A549 (cell line): Measurements from ENCODE around the gene TBC1D16. TPM values are rescaled to one million over a fixed set of nuclear protein-coding genes. Genes with fewer than 3 reads are reported as not detected.

Source experiments
- ATAC-seq, 2 experiments: fragments of 200-7000 bp in 1 of 2; fragments of >200 bp in 1 of 2; cut with Nextera tagmentation in 1 of 2; cut with Tn5 transposase in 1 of 2; 3 replicates each; pipeline versions ENCODE4 v1.8.0 to v1.9.1; 2018 to 2020; ENCODE audit warnings: mild to moderate bottlenecking in 1 of 2, moderate library complexity in 1 of 2
- CTCF ChIA-PET: fragments of 300-600 bp; sonication (Branson Sonifier 250); formaldehyde crosslinking; extraction: SDS; loops from one replicate; lab custom pipeline; 2021; ENCODE audit warnings: antibody characterized with exemption, inconsistent platforms; lab: Yijun Ruan, JAX
- POLR2A ChIA-PET: fragments of 350-600 bp; formaldehyde crosslinking; extraction: SDS; loops from one replicate; lab custom pipeline; 2021; ENCODE audit warnings: antibody characterized with exemption, inconsistent platforms; lab: Yijun Ruan, JAX
- DNase-seq, 2 experiments: peaks; one replicate each; pipeline versions ENCODE4 v3.0.0 to v3.0.0-alpha.2; 2011 to 2016; ENCODE audit warnings: low read depth in 1 of 2, low spot score in 1 of 2
- FAIRE-seq: peaks from 2 replicates; lab custom pipeline; 2011; peaks lifted over from hg19 to GRCh38; lab: Jason Lieb, UNC
- H3K27ac ChIP-seq, 2 experiments: fragments of >200 bp; sonication (Bioruptor Twin); formaldehyde crosslinking; 3 replicates each; pipeline ENCODE4 v1.5.1; 2016 to 2017
- H3K4me1 ChIP-seq: fragments of >200 bp; sonication (Bioruptor Twin); formaldehyde crosslinking; 3 replicates; pipeline ENCODE4 v1.6.1; 2016
- H3K4me2 ChIP-seq: fragments of >200 bp; sonication (Bioruptor Twin); formaldehyde crosslinking; 3 replicates; pipeline ENCODE4 v1.6.1; 2016
- H3K4me3 ChIP-seq: fragments of >200 bp; sonication (Bioruptor Twin); formaldehyde crosslinking; 3 replicates; pipeline ENCODE4 v1.5.1; 2016
- H3K9me3 ChIP-seq: fragments of >200 bp; sonication (Bioruptor Twin); formaldehyde crosslinking; 3 replicates; pipeline ENCODE4 v1.6.1; 2016
- CBX2 ChIP-seq: fragments of 200-600 bp; sonication (generic); IDR thresholded peaks from 2 replicates; pipeline ENCODE4 v1.6.1; 2016; ENCODE audit warnings: low read depth, mild to moderate bottlenecking, borderline replicate concordance
- CBX8 ChIP-seq: fragments of 200-600 bp; sonication (generic); IDR thresholded peaks from 2 replicates; pipeline ENCODE4 v1.6.1; 2016
- CHD2 ChIP-seq: fragments of 150-350 bp; IDR thresholded peaks from 2 replicates; pipeline ENCODE4 v1.6.1; 2014; ENCODE audit warnings: low read length; ENCODE audit not compliant: partially characterized antibody
- EP300 ChIP-seq, 2 experiments: fragments of >200 bp; sonication (Bioruptor Twin); formaldehyde crosslinking; IDR thresholded peaks; 2 replicates in 1 of 2; 3 replicates in 1 of 2; pipeline ENCODE4 v1.6.1; 2016 to 2017
- ESRRA ChIP-seq: fragments of 150-350 bp; IDR thresholded peaks from 2 replicates; pipeline ENCODE4 v1.6.1; 2014; ENCODE audit warnings: mild to moderate bottlenecking, low read length, borderline replicate concordance
- FOSL2 ChIP-seq, 2 experiments: fragments of 450-650 bp in 1 of 2; fragments of >200 bp in 1 of 2; sonication (Bioruptor Twin) in 1 of 2; formaldehyde crosslinking; IDR thresholded peaks; 2 replicates each; pipeline versions ENCODE4 v1.5.0 to v1.6.1; 2016 to 2020; ENCODE audit warnings: mild to moderate bottlenecking in 1 of 2, moderate library complexity in 1 of 2
- FOXS1 ChIP-seq: fragments of 250-450 bp; sonication (Bioruptor Pico); IDR thresholded peaks from 2 replicates; pipeline ENCODE4 v1.5.0; 2020; ENCODE audit warnings: mild to moderate bottlenecking, moderate library complexity
- HEYL ChIP-seq: fragments of 250-450 bp; sonication (Bioruptor Pico); IDR thresholded peaks from 2 replicates; pipeline ENCODE4 v1.8.0; 2021; ENCODE audit warnings: mild to moderate bottlenecking, moderate library complexity
- HOXB13 ChIP-seq: fragments of 250-450 bp; sonication (Bioruptor Pico); IDR thresholded peaks from 2 replicates; pipeline ENCODE4 v1.5.0; 2020; ENCODE audit warnings: low read depth, mild to moderate bottlenecking, moderate library complexity
- KDM1A ChIP-seq: fragments of 200-600 bp; sonication (generic); IDR thresholded peaks from 2 replicates; pipeline ENCODE4 v1.6.1; 2016; ENCODE audit warnings: low read depth, mild to moderate bottlenecking
- MAFK ChIP-seq: fragments of 450-650 bp; IDR thresholded peaks from 2 replicates; pipeline ENCODE4 v1.6.1; 2014; ENCODE audit not compliant: partially characterized antibody
- MAX ChIP-seq: IDR thresholded peaks from 2 replicates; pipeline ENCODE4 v1.6.1; 2012
- MAZ ChIP-seq: fragments of 150-350 bp; IDR thresholded peaks from 2 replicates; pipeline ENCODE4 v1.6.1; 2014; ENCODE audit warnings: antibody characterized with exemption, low read depth, low read length, borderline replicate concordance
- MYC ChIP-seq: IDR thresholded peaks from 2 replicates; pipeline ENCODE4 v1.6.1; 2012; ENCODE audit warnings: mild to moderate bottlenecking, inconsistent platforms, low read length, improper control_type of control experiment, borderline replicate concordance
- NFE2L2 ChIP-seq: fragments of 150-350 bp; conservative IDR thresholded peaks from 2 replicates; pipeline ENCODE4 v1.6.1; 2014; ENCODE audit warnings: low read length
- NPAS2 ChIP-seq: fragments of 250-450 bp; sonication (Bioruptor Pico); IDR thresholded peaks from 2 replicates; pipeline ENCODE4 v1.8.0; 2022; ENCODE audit warnings: mild to moderate bottlenecking, moderate library complexity, borderline replicate concordance
- NR3C1 ChIP-seq: fragments of >200 bp; sonication (Bioruptor Twin); formaldehyde crosslinking; IDR thresholded peaks from 3 replicates; pipeline ENCODE4 v1.6.1; 2017
- POLR2A ChIP-seq: IDR thresholded peaks from 2 replicates; pipeline ENCODE4 v1.6.1; 2012; ENCODE audit warnings: mild to moderate bottlenecking, low read length
- RAD21 ChIP-seq, 2 experiments: fragments of >200 bp in 1 of 2; sonication (Bioruptor Twin) in 1 of 2; formaldehyde crosslinking in 1 of 2; IDR thresholded peaks in 1 of 2; conservative IDR thresholded peaks in 1 of 2; 2 replicates in 1 of 2; 3 replicates in 1 of 2; pipeline ENCODE4 v1.6.1; 2012 to 2018; ENCODE audit warnings: inconsistent platforms in 1 of 2
- SMC3 ChIP-seq: fragments of >200 bp; sonication (Bioruptor Twin); formaldehyde crosslinking; IDR thresholded peaks from 3 replicates; pipeline ENCODE4 v1.6.1; 2018; ENCODE audit warnings: inconsistent platforms
- ZC3H11A ChIP-seq: fragments of 450-650 bp; IDR thresholded peaks from 2 replicates; pipeline ENCODE4 v1.6.1; 2014; ENCODE audit warnings: antibody characterized with exemption, mild to moderate bottlenecking
- ZFP36 ChIP-seq: fragments of 450-650 bp; IDR thresholded peaks from 2 replicates; pipeline ENCODE4 v1.6.1; 2014; ENCODE audit warnings: borderline replicate concordance; ENCODE audit not compliant: partially characterized antibody
- ZSCAN20 ChIP-seq: fragments of 250-450 bp; sonication (Bioruptor Pico); IDR thresholded peaks from 2 replicates; pipeline ENCODE4 v1.8.0; 2022; ENCODE audit warnings: mild to moderate bottlenecking, moderate library complexity
- WGBS: methylation state at CpG from one replicate; pipeline ENCODE4 v1.1.6; 2017; ENCODE audit errors: missing lambda C conversion rate; 5-methylcytosine and 5-hydroxymethylcytosine counted together
- polyA plus RNA-seq, 4 experiments: library from polyadenylated mRNA; depleted of rRNA in 3 of 4; stranded (reverse); fragments of >200 nt; fragmentation: RNase III in 1 of 4; extraction: RNeasy Plus Mini Kit Qiagen cat#74134 plus additional on column Dnase treatment in 1 of 4; gene quantifications; 2 replicates in 3 of 4; 3 replicates in 1 of 4; pipeline ENCODE4 v1.2.3, GENCODE V29; 2011 to 2017
- TF ChIP-seq, protein P1 (sequence below): fragments of >200 bp; sonication (Bioruptor Twin); formaldehyde crosslinking; IDR thresholded peaks from 3 replicates; pipeline ENCODE4 v1.5.1; 2016
- TF ChIP-seq, protein P2 (sequence below): fragments of 450-650 bp; IDR thresholded peaks from 2 replicates; pipeline ENCODE4 v1.6.1; 2014; ENCODE audit warnings: antibody characterized with exemption
- TF ChIP-seq, protein P3 (sequence below): fragments of 200-600 bp; sonication (generic); IDR thresholded peaks from 2 replicates; pipeline ENCODE4 v1.6.1; 2016; ENCODE audit warnings: antibody characterized with exemption, mild to moderate bottlenecking, moderate library complexity
- TF ChIP-seq, protein P4 (sequence below): fragments of 150-350 bp; IDR thresholded peaks from 2 replicates; pipeline ENCODE4 v1.6.1; 2014; ENCODE audit warnings: low read depth, mild to moderate bottlenecking, low read length

The TBC1D16 gene
- polyA plus RNA-seq, 2 of the 4 experiments (the other 2 are of a cell fraction) = 8.9 to 12.5 TPM

- DNase-seq (peak; percentile 88 to 97), FAIRE-seq (no peak), ATAC-seq (peak; percentile 69 to 90)
- Histone ChIP-seq H3K9me3 (no peaks in the 10 kb centered on the region), H3K4me2 (peak overlapping the region; percentile 99), H3K27ac (peak overlapping the region; percentile 89 to 95), H3K4me1 (peaks cover 83% of the 10 kb centered on the region), H3K4me3 (peak overlapping the region; percentile 51)
- CTCF ChIA-PET = interaction anchor here (0.6 to 7.5 kb wide), 46 partner anchors 8 to 269 kb away, joined by 3 to 154 read pairs (median 5); partner anchors contain the start of genes CBX4 and CBX8
- no peak for TF ChIP-seq CBX8
- no peak for TF ChIP-seq CBX2
- no peak for TF ChIP-seq HEYL (CRISPR knock-in tag)
- TF ChIP-seq, protein P1, sequence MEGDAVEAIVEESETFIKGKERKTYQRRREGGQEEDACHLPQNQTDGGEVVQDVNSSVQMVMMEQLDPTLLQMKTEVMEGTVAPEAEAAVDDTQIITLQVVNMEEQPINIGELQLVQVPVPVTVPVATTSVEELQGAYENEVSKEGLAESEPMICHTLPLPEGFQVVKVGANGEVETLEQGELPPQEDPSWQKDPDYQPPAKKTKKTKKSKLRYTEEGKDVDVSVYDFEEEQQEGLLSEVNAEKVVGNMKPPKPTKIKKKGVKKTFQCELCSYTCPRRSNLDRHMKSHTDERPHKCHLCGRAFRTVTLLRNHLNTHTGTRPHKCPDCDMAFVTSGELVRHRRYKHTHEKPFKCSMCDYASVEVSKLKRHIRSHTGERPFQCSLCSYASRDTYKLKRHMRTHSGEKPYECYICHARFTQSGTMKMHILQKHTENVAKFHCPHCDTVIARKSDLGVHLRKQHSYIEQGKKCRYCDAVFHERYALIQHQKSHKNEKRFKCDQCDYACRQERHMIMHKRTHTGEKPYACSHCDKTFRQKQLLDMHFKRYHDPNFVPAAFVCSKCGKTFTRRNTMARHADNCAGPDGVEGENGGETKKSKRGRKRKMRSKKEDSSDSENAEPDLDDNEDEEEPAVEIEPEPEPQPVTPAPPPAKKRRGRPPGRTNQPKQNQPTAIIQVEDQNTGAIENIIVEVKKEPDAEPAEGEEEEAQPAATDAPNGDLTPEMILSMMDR = peak; percentile 88
- peak; percentile 99 for TF ChIP-seq SMC3
- TF ChIP-seq MAFK = no peak
- no peak; a peak in 1 of 5 replicates for TF ChIP-seq EP300 (IDR thresholded peaks at IDR 0.05)
- no peak for TF ChIP-seq ZFP36
- TF ChIP-seq ZSCAN20 = no peak
- TF ChIP-seq, protein P2, sequence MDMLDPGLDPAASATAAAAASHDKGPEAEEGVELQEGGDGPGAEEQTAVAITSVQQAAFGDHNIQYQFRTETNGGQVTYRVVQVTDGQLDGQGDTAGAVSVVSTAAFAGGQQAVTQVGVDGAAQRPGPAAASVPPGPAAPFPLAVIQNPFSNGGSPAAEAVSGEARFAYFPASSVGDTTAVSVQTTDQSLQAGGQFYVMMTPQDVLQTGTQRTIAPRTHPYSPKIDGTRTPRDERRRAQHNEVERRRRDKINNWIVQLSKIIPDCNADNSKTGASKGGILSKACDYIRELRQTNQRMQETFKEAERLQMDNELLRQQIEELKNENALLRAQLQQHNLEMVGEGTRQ = no peak
- TF ChIP-seq RAD21 (conservative IDR thresholded peaks at IDR 0.05 in 1 of 2, IDR thresholded peaks at IDR 0.05 in 1 of 2) = peak; percentile 86 to 99
- TF ChIP-seq POLR2A = no peak
- TF ChIP-seq MAZ = peak; percentile 96; the same call in 1 of the 2 replicates
- no peak for TF ChIP-seq FOSL2 (IDR thresholded peaks at IDR 0.05)
- TF ChIP-seq FOSL2 (CRISPR knock-in tag; IDR thresholded peaks at IDR 0.05) = no peak
- TF ChIP-seq, protein P3, sequence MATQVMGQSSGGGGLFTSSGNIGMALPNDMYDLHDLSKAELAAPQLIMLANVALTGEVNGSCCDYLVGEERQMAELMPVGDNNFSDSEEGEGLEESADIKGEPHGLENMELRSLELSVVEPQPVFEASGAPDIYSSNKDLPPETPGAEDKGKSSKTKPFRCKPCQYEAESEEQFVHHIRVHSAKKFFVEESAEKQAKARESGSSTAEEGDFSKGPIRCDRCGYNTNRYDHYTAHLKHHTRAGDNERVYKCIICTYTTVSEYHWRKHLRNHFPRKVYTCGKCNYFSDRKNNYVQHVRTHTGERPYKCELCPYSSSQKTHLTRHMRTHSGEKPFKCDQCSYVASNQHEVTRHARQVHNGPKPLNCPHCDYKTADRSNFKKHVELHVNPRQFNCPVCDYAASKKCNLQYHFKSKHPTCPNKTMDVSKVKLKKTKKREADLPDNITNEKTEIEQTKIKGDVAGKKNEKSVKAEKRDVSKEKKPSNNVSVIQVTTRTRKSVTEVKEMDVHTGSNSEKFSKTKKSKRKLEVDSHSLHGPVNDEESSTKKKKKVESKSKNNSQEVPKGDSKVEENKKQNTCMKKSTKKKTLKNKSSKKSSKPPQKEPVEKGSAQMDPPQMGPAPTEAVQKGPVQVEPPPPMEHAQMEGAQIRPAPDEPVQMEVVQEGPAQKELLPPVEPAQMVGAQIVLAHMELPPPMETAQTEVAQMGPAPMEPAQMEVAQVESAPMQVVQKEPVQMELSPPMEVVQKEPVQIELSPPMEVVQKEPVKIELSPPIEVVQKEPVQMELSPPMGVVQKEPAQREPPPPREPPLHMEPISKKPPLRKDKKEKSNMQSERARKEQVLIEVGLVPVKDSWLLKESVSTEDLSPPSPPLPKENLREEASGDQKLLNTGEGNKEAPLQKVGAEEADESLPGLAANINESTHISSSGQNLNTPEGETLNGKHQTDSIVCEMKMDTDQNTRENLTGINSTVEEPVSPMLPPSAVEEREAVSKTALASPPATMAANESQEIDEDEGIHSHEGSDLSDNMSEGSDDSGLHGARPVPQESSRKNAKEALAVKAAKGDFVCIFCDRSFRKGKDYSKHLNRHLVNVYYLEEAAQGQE = no peak
- no peak for TF ChIP-seq NFE2L2
- no peak for TF ChIP-seq FOXS1 (CRISPR knock-in tag)
- no peak for TF ChIP-seq ZC3H11A
- no peak for TF ChIP-seq NR3C1
- no peak for TF ChIP-seq NPAS2
- TF ChIP-seq, protein P4, sequence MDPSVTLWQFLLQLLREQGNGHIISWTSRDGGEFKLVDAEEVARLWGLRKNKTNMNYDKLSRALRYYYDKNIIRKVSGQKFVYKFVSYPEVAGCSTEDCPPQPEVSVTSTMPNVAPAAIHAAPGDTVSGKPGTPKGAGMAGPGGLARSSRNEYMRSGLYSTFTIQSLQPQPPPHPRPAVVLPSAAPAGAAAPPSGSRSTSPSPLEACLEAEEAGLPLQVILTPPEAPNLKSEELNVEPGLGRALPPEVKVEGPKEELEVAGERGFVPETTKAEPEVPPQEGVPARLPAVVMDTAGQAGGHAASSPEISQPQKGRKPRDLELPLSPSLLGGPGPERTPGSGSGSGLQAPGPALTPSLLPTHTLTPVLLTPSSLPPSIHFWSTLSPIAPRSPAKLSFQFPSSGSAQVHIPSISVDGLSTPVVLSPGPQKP = no peak
- TF ChIP-seq KDM1A = no peak
- TF ChIP-seq HOXB13 (CRISPR knock-in tag) = no peak
- peak; percentile 46; the same call in 1 of the 2 replicates for TF ChIP-seq MAX
- no peak; the same call in 1 of the 2 replicates for TF ChIP-seq MYC
- no peak for TF ChIP-seq ESRRA
- TF ChIP-seq CHD2 = no peak
- WGBS = 59% methylated on average over 16 of the region's 30 CpGs
- POLR2A ChIA-PET = interaction anchor here (0.6 to 4.1 kb wide), 5 partner anchors 11 to 181 kb away, joined by 3 to 38 read pairs (median 13); partner anchors contain the start of gene CBX4
These were observed 44.3 kb downstream of the TBC1D16 start for GRCh38 chr17:79991140-79991923.
